ENCODE data around the gene SPDYE4.
"Not testable (repeated sequence)": the region's sequence is repeated elsewhere in the genome, so short reads cannot be mapped to it uniquely, and the experiment has no call there.

Gene SPDYE4, protein sequence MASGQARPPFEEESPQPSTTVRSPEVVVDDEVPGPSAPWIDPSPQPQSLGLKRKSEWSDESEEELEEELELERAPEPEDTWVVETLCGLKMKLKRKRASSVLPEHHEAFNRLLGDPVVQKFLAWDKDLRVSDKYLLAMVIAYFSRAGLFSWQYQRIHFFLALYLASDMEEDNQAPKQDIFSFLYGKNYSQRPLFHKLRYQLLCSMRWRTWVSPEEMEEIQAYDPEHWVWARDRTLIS

DNA sequence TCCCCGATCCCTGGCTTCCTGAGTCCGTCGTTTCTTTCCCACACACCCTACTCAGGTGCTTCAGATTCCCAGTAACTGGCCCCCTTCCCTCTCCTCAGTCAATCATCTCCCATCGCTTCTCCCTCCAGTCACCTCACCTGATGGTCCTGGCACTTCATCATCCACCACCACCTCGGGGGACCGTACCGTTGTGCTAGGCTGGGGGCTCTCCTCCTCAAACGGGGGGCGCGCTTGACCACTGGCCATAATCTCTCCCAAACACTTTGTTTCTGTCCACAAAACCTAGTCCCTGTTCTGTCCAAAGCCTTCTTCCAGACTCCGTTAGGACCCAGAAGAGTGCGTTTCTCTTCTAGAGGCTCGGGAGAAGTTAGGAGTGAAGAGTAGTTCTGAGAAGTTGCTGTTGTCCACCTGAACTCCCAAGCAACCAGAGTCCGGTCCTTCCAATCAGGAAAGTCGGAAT, at the start of gene SPDYE4:
Gene SPDYE4 (minus strand): TSS at position 410 of the 460 bp plus-strand sequence. CDS start 164 bp downstream, at position 246.
- DNase-seq = no peak

DNA sequence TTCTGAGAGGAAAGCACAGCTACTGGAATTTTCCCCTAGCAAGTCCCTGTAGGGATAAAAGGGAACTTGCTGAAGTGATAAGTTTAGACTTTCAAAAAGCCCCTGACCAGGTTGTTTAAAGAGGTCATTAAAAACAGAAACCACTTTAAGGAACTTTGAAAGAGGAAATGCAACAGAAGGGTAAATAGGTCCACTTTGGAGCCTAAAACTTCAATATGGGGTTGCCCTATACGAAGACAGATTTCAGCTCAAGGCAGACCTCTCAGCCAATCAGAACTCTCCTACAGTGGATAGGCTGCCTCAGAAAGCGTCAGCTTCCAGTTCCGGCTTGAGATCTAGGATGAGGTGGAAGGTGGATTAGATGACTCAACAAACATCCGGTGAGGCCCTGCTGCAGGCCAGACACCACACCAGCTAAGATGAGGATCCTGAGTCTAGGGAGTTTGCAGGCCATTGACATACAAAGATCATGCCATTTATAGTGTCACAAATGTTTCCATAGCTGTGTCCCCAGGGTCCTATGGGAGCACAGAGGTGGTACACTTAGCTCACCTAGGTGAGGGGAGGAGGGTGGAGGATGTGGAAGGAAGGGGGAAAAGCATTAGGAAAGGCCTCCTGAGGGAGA, 48.7 kb upstream of the SPDYE4 start:
- DNase-seq = peak; percentile 39 to 82

DNA sequence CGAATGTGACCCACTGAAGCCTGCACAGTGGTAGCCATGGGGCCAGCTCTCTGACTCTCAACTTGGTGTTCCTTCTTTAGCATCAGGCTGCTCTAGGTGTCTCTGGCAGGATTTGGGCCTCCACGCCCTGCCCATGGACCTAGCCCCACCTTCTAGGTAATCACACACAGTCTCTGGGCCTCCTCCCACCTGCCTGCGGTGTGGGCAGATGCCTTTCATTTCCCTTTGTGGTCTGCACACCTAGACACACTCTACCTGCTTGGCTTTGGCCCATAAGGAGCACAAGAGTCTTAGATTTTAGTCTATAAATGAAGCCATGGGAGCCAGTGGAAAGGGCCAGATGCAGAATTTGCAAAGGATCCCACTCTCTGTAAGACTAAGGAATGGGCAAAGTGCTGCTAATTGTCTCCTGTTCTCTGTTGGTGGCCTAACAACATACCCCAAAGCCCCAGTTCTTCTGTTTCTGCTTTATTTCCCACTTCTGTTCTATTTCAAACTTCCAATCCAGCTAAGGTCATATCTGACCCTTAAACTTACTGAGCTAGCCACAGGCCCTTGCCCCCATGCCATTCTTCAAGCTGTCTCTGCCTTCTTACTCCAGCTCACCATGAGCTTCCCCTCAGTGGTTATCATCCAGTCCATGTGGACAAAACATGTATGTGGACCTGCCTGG, 48.0 kb upstream of the SPDYE4 start:
- peak in 1 of 2 donors; percentile 40 for DNase-seq

DNA sequence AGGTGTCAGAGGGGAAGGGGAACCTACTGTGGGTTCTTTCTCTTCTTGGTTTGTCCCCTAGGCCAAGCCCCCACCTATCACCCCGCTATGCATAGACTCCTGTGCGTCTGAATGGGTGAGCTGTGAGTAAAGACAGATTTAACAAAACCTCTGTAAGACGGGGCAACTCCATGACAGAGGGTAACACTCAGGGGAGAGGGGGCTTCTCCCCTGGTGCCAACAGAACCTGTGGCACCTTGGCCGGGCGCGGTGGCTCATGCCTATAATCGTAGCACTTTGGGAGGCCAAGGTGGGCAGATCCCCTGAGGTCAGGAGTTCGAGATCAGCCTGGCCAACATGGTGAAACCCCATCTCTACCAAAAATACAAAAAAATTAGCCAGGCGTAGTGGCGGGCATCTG, 47.0 kb upstream of the SPDYE4 start:
- not testable (repeated sequence) for DNase-seq

DNA sequence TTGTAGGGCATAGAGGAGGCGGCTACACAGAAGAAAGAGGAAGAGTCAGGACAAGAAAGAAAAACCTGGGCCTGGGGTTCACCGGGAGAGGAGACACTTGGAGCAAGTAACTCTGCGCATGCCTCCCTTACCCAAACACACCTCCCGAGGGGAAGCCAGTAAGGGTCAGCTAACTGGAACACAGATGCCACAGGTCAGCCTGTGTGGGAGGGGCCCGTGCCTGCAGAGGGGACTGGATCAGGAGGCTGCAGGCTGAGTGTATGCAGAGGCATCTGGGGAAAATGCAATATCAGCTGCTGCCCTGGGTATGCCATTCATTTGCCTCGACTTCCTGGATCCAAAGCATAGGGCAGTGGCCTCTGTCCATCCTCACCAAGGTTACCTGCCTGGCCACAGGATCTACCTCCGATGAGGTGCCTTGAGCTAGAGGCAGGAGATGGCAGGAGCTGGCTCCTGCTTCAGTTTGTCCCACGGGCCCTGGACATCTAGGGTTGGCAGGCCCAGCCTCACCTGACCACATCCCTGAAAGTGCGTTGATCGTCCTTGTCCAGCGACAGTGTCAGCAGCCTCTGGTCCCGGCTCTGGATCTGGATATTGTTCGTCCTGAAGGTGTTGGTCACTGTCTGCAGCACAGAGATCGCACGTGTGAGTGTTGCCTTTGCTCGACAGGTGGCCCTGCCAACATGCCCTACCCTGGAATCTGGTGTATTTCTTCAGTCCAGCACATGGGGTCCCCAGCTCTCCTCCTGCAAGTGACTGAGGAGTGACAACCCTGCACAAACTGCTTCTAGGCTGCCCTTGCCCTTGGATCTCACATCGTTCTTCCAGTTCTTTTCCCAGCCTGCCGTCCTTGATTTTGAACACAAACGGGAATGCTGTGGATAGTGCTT, 45.4 kb upstream of the SPDYE4 start:
- DNase-seq = no peak

DNA sequence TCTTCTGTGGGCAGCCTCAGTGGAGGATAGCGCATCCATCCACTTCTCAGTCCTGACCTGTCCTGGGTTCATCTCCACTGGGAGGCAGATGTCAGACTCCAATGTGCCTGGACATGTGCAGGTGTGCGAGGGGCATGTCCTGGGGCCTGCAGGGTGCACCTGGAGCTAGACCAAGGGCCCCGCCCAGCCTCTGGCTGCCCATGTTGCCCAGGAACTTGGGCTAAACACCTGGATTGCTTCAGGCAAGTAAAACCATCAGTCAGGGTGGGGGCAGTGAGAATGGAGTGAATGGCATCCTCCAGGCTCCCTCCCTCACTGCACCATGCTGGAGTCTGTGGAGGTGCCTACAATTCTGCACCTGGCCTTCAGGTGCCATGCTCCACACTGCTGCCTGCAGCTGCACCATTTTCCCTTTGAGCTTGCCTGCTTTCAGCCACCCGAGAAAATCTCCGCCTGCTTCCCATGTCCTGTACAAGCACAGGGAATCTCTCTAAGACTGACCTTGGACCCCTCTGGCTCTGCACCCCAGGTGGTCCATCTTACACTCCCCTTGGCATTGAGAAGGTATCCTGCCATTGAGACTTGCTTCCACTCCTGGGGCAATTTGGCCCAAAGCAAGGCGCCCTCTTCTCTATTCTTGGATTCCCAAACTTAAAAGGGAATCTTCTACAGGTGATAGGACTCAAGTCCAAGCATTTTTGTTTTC, 42.9 kb upstream of the SPDYE4 start:
- DNase-seq = no peak

DNA sequence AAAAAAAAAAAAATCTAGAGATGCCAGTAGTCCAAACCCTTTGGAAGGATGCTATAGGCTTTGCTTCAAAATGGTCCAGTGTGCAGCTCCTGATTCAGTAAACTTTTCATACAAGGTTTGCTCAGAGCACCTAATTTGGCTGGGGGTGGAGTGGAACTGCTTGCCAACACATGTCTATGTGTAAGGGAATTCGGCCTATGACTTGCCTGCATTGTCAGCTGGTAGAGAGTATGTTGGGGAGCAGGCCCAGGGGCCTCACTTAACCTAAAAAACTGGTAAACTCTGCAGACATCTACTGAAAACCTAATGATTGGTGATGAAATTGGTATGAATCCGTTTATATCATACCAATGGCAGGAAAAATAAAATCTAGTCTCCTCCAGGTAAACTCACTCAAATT, 42.3 kb upstream of the SPDYE4 start:
- no peak for DNase-seq

DNA sequence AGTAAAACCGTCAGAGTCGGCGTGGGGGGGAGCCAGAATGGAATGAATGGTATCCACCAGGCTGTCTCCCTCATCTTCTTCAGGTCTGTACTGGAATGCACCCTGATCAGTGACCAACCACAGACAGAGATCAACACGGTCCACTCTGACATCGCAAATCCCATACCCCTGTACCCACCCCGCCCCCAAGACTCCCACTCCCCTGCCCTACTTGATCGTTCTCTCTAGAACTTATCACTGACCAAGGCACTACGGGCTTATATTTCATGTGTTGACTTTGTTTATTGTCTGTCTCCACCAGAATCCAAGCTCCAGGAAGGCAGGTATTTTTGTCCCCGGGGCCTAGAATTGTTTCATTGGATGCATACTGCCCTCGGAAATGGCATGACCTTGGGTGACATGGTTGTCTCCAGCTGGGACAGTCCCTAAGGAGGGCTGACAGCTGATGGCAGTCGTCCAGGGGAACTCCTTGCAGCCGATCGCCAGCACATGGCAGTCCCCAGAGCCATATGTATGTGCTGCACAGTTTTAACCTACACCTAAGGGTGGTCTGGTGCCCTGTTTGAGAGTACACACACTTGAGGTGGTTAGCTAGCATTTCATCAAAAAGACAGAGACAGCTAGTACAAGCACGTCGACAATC, 41.3 kb upstream of the SPDYE4 start:
- no peak for DNase-seq

DNA sequence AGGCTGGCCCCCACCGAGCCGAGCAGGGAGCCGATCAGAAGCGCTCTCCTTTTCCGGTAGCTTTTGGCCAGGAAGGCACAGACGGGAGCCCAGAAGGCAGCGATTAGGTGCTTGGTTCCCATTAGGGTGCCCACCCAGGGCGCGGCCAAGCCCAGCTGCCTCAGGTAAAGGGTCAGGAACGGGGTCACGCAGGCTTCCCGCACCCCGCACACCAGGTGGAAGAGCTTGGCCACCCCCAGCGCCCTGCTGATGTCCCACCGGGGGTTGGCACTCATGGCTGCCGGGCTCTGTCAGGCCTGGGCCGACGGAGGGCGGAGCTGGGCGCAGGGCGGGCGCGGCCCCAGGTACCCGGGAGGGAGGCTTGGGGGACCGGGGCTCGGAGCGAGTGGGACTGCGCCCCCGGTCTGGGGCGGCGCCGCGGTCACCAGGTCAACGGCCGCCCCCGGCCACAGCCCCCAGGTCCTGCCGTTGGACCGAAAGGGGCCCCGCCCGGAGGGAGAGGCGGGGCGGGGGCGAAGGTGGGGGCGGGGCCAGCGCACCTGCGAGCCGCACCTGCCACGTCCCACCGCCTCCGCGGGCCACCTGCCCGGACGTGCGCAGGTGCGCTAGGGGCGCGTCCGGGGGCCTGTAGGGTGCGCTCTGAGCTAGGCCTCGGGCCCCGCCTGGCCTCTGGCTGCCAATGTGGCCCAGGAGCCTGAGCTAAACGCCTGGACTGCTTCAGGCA, 40.7 kb upstream of the SPDYE4 start, which contains the start of gene MFSD6L:
Gene MFSD6L (minus strand): TSS at position 520 of the 724 bp plus-strand sequence. CDS start 245 bp downstream, at position 275.
- DNase-seq = peak in 1 of 2 donors; percentile 42

DNA sequence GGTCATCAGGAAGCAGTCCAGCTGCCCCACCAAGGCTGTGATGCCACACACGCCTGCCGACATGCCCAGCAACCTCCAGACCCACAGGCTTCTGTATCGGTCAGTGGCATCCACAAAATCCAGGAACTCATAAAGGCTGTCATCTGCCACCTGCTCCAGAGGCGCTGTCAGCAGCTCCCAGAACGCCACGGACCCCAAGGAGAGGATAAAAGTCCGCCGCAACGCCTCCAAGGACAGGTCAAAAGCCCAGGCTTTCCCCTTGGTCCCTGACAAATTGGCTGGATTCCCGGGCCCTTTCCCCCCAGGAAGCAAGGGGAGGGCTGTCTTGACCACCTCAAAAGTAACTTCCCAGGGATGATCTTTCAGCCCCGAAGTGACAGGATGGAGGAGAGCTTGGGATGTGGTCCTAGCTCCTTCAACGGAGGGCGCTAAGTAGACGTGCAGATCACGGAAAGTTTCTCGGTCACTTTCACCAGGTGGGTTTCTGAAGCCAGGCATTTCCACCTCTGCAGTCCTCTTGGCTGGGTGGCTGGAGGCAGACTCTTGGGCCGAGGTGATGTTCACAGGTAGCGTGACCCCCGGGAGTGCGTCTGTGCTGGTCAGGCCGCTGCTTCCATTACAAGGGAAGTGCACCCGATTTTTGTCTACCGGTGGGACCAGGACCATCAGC, 40.0 kb upstream of the SPDYE4 start:
- DNase-seq = no peak

DNA sequence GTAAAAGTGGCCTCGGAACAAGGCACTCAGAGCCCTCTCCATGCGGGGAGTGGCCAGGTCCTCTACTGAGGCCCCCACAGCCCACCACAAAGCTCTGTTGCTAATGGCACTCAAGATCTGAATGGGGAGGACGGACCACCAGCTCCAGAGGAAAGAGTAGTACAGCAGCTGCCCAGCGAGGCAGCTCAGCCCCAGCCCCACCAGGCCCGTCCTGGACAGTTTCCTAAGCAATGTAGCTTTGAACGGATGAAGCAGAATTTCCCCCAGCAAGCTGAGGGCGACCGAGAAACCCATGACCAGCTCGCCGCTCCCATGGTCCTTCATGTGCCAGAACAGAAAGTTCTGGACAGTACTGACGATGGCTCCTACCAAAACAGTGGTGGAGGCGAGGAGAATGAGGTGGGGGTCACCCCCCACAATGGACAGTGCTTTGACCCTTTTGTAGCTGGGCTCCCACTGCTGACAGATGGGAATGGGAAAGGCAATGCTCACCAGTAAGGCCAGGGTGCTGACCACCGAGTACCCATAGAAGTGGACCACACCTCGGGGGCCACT, 39.4 kb upstream of the SPDYE4 start:
- DNase-seq = no peak

DNA sequence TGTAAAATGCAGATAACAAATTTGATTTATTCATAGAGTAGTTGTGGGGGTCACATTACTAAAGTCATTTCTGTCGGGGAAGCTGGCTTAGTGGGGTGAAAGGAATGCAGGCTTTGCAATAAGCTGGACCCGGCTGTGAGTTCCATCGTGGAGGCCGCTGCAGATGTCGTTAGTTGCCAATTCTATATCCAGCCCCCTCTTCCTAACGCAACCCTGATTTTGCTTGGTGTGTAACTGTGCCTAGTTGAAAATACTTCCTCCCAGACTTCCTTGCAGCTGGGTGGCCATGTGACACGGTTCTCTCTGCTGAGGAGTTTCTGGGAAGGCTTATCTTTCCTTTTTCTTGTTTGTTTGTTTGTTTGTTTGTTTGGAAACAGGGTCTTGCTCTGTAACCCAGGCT, 36.3 kb upstream of the SPDYE4 start:
- no peak for DNase-seq

DNA sequence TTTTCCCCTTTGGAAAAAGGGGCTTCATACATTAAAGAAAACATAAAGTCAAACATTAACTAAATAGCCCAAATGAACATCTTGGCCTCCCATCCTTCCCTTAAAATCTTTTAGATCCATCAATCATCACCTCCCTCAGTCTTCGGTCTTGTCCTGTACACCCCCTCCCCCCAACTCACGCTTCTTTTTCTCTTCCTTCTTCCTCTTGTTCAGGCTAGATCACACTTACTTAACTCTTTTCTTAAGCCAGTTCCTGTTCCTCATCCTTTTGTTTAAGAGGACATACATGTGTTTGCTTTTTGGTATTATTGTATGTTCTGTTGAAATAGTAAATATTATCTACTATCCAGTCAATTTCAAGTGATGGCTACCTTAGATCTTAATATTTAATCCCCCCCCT, 35.3 kb upstream of the SPDYE4 start:
- no peak for DNase-seq

DNA sequence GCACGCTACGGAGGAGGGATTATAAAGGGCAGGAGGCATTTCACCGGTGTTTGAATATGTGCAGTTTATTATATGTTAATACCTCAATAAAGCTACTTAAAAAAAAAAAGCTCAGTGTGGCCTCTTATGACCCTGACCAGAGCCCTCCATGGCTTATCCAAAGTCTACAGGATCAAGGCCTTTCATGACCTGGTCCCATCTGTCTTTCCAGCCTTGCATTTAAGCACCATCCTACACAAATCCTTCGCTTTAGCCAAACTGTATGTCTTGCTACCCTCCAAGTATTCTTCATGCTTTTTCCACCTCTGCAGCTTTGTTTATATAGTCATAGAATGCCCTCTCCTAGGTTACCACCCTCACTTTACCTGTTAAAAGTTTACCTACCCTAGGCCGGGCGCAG, 34.3 kb upstream of the SPDYE4 start:
- no peak for DNase-seq

DNA sequence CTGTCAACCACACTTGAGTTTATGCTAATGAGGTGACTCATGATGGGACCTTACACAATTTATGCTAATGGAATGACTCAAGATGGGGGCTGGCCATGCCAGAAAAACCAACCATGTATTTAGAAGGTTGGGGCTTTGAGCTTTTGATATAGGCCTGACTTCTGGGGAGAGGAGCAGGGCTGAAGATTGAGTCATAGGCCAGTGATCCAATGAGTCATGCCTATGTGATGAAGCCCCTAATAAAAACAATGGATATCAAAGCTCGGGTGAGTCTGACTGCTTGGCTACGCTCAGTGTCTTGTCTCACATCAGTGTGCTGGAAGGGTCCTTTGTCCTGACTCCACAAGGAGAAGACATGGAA, 33.5 kb upstream of the SPDYE4 start:
- DNase-seq = peak in 1 of 2 donors; percentile 33

DNA sequence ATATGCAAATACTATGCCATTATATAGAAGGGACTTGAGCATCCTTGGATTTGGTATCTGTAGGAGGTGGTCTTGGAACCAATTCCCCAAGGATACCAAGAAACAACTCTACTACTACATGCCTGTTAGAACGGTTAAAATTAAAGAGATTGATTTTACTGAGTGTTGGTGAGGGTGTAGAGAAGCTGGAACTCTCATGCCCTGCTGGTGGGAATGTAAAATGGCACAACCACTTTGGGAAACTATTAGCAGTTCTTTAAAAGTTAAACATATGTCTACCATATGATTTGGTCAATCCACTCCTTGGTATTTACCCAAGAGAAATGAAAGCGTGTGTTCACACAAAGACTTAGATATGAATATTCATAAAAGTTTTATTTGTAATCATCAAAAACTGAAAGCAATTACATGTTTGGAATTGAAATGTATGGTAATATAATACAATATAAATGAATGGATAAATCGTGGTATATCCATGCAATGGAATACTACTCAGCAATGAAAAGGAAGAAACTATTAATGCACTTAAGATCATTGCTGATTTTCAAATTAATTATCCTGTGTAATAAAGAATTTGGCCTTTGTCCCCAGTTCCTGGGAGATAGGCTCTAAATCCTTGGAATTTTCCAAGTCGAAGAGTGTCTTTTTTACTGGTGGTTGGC, 33.0 kb upstream of the SPDYE4 start:
- no peak for DNase-seq

DNA sequence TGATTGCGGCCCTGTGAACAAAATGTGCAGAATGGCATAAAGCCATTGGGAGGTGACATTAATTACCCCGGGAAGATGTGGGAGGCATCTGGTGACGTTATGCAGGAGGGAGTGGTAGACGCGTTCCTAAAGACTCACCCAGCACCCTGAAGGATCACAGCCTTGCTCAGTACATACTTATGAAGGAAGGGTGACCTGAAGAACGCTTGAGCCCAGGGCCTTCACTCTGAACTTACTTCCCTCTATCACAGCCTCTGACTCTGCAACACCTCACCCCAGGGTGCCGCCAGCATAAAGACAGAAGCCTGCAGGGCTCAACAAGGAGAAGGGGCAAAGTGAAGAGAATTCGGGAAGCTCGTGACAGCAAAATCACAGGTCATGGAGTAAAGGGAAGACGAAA, 31.4 kb upstream of the SPDYE4 start:
- DNase-seq = no peak

DNA sequence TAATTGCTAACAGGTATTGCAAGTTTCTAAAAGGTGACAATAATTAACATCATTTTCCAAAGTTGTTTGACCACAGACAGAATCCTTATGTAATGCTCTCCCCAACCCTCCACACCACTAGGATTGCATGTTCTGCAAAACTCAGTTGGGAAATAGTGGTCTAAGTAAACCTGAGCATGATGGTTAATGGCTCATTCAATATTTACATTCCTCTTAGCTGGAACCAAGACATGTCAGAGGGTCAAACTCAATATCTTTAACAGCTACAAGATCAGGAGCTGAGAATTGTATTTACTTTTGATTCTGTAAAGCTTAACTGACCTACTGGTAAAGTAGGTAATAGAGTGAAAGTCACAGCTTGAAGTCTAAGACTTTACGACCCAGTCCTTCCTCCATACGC, 30.7 kb upstream of the SPDYE4 start:
- no peak for DNase-seq

DNA sequence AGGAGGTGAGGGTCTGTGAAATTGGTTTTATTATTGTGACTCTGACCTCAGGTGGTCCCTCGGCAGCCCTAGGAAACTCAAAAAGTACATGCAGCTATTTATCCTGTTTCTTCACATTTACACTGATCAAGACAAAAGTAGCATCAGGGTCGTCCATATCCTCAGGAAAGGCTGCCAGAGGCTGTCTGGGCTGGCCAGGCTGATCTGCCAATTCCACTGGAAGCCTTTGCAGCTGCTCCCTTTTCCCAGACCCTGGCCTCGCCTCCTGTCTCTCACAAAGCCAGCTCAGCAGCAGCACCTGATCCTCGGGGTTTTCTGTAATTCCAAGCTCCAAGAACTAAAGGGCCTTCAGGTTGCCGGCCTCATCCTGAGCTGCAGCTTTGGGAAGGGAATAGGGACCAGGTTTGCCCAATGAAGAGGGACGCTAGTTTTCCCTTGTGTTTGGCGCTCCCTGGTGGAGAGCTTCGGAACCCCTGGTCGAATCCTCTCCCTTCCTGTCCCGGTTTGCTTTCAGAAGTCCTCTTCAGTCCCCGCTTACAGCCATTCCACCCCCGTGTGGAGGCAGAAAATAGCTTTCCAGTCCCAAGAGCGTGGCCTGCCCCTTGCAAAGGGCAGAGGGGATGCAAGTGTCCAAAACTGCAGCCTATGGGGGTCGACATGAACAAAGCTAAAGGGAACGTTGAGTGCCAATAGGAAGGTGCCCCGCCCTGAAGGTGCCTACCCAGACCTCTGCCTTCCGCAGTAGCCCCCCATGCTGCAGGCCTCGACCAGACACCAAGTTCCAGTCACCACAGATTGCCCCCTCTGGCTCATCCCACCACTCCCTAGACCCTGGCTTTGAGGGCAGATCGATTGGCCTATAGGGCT, 27.4 kb upstream of the SPDYE4 start:
- peak; percentile 47 to 60 for DNase-seq
